Tibial artery (tissue), 4 donors: ENCODE measurements around the gene RPRD1B.

Experiments
- DNase-seq, 2 donors: peaks; one replicate each; pipeline ENCODE4 v3.0.0-alpha.2; 2019
- H3K27ac ChIP-seq, 2 donors: fragments of 200-600 bp; sonication (generic) in 1 of 2; 1 replicate in 1 of 2; 2 replicates in 1 of 2; pipeline ENCODE4 v1.5.1; 2018 to 2019; ENCODE audit warnings: mild to moderate bottlenecking in 1 of 2
- H3K27me3 ChIP-seq, 2 donors: fragments of 200-600 bp; sonication (generic) in 1 of 2; one replicate each; pipeline versions ENCODE4 v1.5.1 to v1.6.0; 2016 to 2019
- H3K36me3 ChIP-seq, 3 donors: fragments of 200-600 bp; sonication (generic) in 2 of 3; one replicate each; pipeline ENCODE4 v1.5.1; 2016 to 2019; ENCODE audit warnings: mild to moderate bottlenecking in 2 of 3
- H3K4me1 ChIP-seq, 4 donors: fragments of 200-600 bp; sonication (generic) in 2 of 4; 1 replicate in 3 of 4; 2 replicates in 1 of 4; pipeline ENCODE4 v1.5.1; 2016 to 2019
- H3K4me3 ChIP-seq, 2 donors: fragments of 200-600 bp; sonication (generic) in 1 of 2; 1 replicate in 1 of 2; 2 replicates in 1 of 2; pipeline ENCODE4 v1.5.1; 2018 to 2019; ENCODE audit warnings: mild to moderate bottlenecking in 2 of 2
- H3K9me3 ChIP-seq, 3 donors: fragments of 200-600 bp; sonication (generic) in 1 of 3; one replicate each; pipeline ENCODE4 v1.5.1; 2016 to 2019
- CTCF ChIP-seq, 2 experiments: fragments of 200-600 bp in 1 of 2; fragments of 450-650 bp in 1 of 2; IDR thresholded peaks; one replicate each; pipeline ENCODE4 v1.5.1; 2017 to 2019; ENCODE audit warnings: antibody characterized with exemption in 2 of 2, mild to moderate bottlenecking in 1 of 2, moderate library complexity in 1 of 2
- intact Hi-C: fragments of 100-400 bp; cut with DNase I; formaldehyde crosslinking; loops from one replicate; pipeline ENCODE4 v1.15.0; 2023; ENCODE audit warnings: low total_unique reads

Gene RPRD1B

GRCh38 chr20:38073307-38074071 is 39.9 kb downstream of the RPRD1B start:
- Histone ChIP-seq H3K4me3 (no peak overlapping the region), H3K9me3 (no peaks in the 10 kb centered on the region), H3K27ac (peak overlapping the region; percentile 73 to 82), H3K4me1 (peaks cover 0 to 44% (median 28%) of the 10 kb centered on the region in 4 donors), H3K36me3 (peaks cover 9 to 52% (median 28%) of the 10 kb centered on the region in 3 donors), H3K27me3 (no peaks in the 10 kb centered on the region)
- peak; percentile 76 to 89 for TF ChIP-seq CTCF (IDR thresholded peaks at IDR 0.05)
- DNase-seq = peak; percentile 75 to 78
- intact Hi-C loops = loop anchor here (5.0 kb wide), 1 partner anchor 94 kb away; the partner anchor contains the start of gene TGM2

GRCh38 chr20:38075161-38075998 is 41.8 kb downstream of the RPRD1B start:
- peaks cover 0 to 44% (median 28%) of the 10 kb centered on the region in 4 donors for H3K4me1 ChIP-seq
- H3K27ac ChIP-seq = peak overlapping the region; percentile 73 to 82
- H3K27me3 ChIP-seq = no peaks in the 10 kb centered on the region
- H3K9me3 ChIP-seq = no peaks in the 10 kb centered on the region
- intact Hi-C loops = no loop called here
- no peak overlapping the region for H3K4me3 ChIP-seq
- TF ChIP-seq CTCF (IDR thresholded peaks at IDR 0.05) = no peak
- DNase-seq = no peak
- peaks cover 6 to 39% (median 26%) of the 10 kb centered on the region in 3 donors for H3K36me3 ChIP-seq

GRCh38 chr20:38076548-38076947 is 43.0 kb downstream of the RPRD1B start:
- no peak for DNase-seq
- no peak for TF ChIP-seq CTCF (IDR thresholded peaks at IDR 0.05)
- peaks cover 0 to 28% (median 19%) of the 10 kb centered on the region in 3 donors for H3K36me3 ChIP-seq
- peaks cover 0 to 44% (median 29%) of the 10 kb centered on the region in 4 donors for H3K4me1 ChIP-seq
- no peaks in the 10 kb centered on the region for H3K27me3 ChIP-seq
- H3K9me3 ChIP-seq = no peaks in the 10 kb centered on the region
- H3K4me3 ChIP-seq = no peak overlapping the region
- intact Hi-C loops = no loop called here
- peak overlapping the region; percentile 73 to 82 for H3K27ac ChIP-seq

- Histone ChIP-seq H3K27ac (peak overlapping the region; percentile 29 to 73), H3K4me3 (no peak overlapping the region), H3K27me3 (no peaks in the 10 kb centered on the region), H3K9me3 (no peaks in the 10 kb centered on the region), H3K36me3 (peaks cover 0 to 32% (median 24%) of the 10 kb centered on the region in 3 donors), H3K4me1 (peaks cover 0 to 52% (median 30%) of the 10 kb centered on the region in 4 donors)
- DNase-seq = no peak
- no peak for TF ChIP-seq CTCF (IDR thresholded peaks at IDR 0.05)
- intact Hi-C loops = no loop called here
Observed at GRCh38 chr20:38078084-38078483, 44.5 kb downstream of the RPRD1B start.

GRCh38 chr20:38079353-38079752 is 45.8 kb downstream of the RPRD1B start:
- Histone ChIP-seq H3K4me1 (peaks cover 0 to 52% (median 25%) of the 10 kb centered on the region in 4 donors), H3K9me3 (no peaks in the 10 kb centered on the region), H3K4me3 (no peak overlapping the region), H3K27ac (peak overlapping the region in 1 of 2 donors; percentile 79), H3K27me3 (no peaks in the 10 kb centered on the region), H3K36me3 (peaks cover 0 to 32% (median 24%) of the 10 kb centered on the region in 3 donors)
- intact Hi-C loops = no loop called here
- no peak for TF ChIP-seq CTCF (IDR thresholded peaks at IDR 0.05)
- no peak for DNase-seq
